ENCODE results near the gene SLC16A5. TPM values are rescaled to one million over a fixed set of nuclear protein-coding genes. Genes with fewer than 3 reads are reported as not detected.

SLC16A5 gene
- total and polyA plus RNA-seq, 7 donors: 1.2 to 10.7 (median 5.6) TPM

- Histone ChIP-seq H3K27ac (no peak overlapping the region), H3K36me3 (ENCODE audit: insufficient read depth in 1 of 2, low read depth in 1 of 2) (peaks cover 0 to 19% of the 10 kb centered on the region in 2 donors), H3K4me3 (no peak overlapping the region), H3K27me3 (ENCODE audit: insufficient read depth in 3 of 3, low read length in 2 of 3) (no peaks in the 10 kb centered on the region), H3K9me3 (no peaks in the 10 kb centered on the region), H3K4me1 (peaks cover 21% of the 10 kb centered on the region)
- no peak for TF ChIP-seq CTCF (IDR thresholded peaks at IDR 0.05)
- 76 to 77% (median 77%) methylated on average over 16 of the region's 16 CpGs for WGBS, 3 donors
- DNase-seq (no peak), ATAC-seq (no peak)
- intact Hi-C loops (cut with DNase I): no loop called here
Measured at GRCh38 chr17:75094871-75095399, 7.2 kb downstream of the SLC16A5 start.

GRCh38 chr17:75096082-75096625, 8.4 kb downstream of the SLC16A5 start:
- ATAC-seq (peak; percentile 79 to 93 (median 84)), DNase-seq (peak; percentile 67 to 79)
- 47 to 54% (median 54%) methylated on average over 13 to 14 of the region's 14 CpGs for WGBS, 3 donors
- intact Hi-C loops (cut with DNase I): no loop called here
- peaks cover 14% of the 10 kb centered on the region for H3K4me1 ChIP-seq
- no peaks in the 10 kb centered on the region for H3K27me3 ChIP-seq (ENCODE audit: insufficient read depth in 3 of 3, low read length in 2 of 3)
- H3K4me3 ChIP-seq: peak overlapping the region; percentile 7
- TF ChIP-seq CTCF (IDR thresholded peaks at IDR 0.05): no peak
- H3K9me3 ChIP-seq: no peaks in the 10 kb centered on the region
- H3K36me3 ChIP-seq (ENCODE audit: insufficient read depth in 1 of 2, low read depth in 1 of 2): peaks cover 0 to 26% of the 10 kb centered on the region in 2 donors
- H3K27ac ChIP-seq: peak overlapping the region; percentile 58

GRCh38 chr17:75097865-75098264, 10.1 kb downstream of the SLC16A5 start:
- no peaks in the 10 kb centered on the region for H3K27me3 ChIP-seq (ENCODE audit: insufficient read depth in 3 of 3, low read length in 2 of 3)
- H3K9me3 ChIP-seq: no peaks in the 10 kb centered on the region
- intact Hi-C loops (cut with DNase I): no loop called here
- no peak for TF ChIP-seq CTCF (IDR thresholded peaks at IDR 0.05)
- H3K4me1 ChIP-seq: peaks cover 8% of the 10 kb centered on the region
- H3K36me3 ChIP-seq (ENCODE audit: insufficient read depth in 1 of 2, low read depth in 1 of 2): peaks cover 0 to 26% of the 10 kb centered on the region in 2 donors
- DNase-seq: no peak
- 94 to 96% (median 95%) methylated on average over 6 to 7 of the region's 7 CpGs for WGBS, 3 donors
- no peak for ATAC-seq
- H3K4me3 ChIP-seq: no peak overlapping the region
- H3K27ac ChIP-seq: no peak overlapping the region

GRCh38 chr17:75098861-75099260, 11.1 kb downstream of the SLC16A5 start:
- intact Hi-C loops (cut with DNase I): no loop called here
- DNase-seq (no peak), ATAC-seq (no peak)
- H3K4me3 ChIP-seq: no peak overlapping the region
- TF ChIP-seq CTCF (IDR thresholded peaks at IDR 0.05): no peak
- peaks cover 8% of the 10 kb centered on the region for H3K4me1 ChIP-seq
- H3K9me3 ChIP-seq: no peaks in the 10 kb centered on the region
- peaks cover 0 to 28% of the 10 kb centered on the region in 2 donors for H3K36me3 ChIP-seq (ENCODE audit: insufficient read depth in 1 of 2, low read depth in 1 of 2)
- WGBS, 3 donors: 91 to 97% (median 94%) methylated on average over 7 of the region's 7 CpGs
- H3K27ac ChIP-seq: no peak overlapping the region
- no peaks in the 10 kb centered on the region for H3K27me3 ChIP-seq (ENCODE audit: insufficient read depth in 3 of 3, low read length in 2 of 3)
